HEK293 (cell line): Measurements from ENCODE around the gene ZNF836.
A peak's percentile ranks its signal among the peaks of the same experiment; 100 is the strongest.

Experiments used
- GLIS2 ChIP-seq: fragments of 450-650 bp; formaldehyde crosslinking; IDR thresholded peaks from 2 replicates; pipeline ENCODE4 v1.5.1; 2016; ENCODE audit warnings: missing biosample characterization, missing genetic modification characterization
- HOXD13 ChIP-seq: sonication (generic); formaldehyde crosslinking; IDR thresholded peaks from 2 replicates; pipeline ENCODE4 v1.8.0; 2022; ENCODE audit warnings: missing genetic modification reagents, borderline replicate concordance
- IKZF3 ChIP-seq: fragments of 450-650 bp; IDR thresholded peaks from 2 replicates; pipeline ENCODE4 v1.5.0; 2018; ENCODE audit warnings: missing biosample characterization, mild to moderate bottlenecking, missing genetic modification characterization, moderate library complexity
- KLF16 ChIP-seq: fragments of 450-650 bp; formaldehyde crosslinking; IDR thresholded peaks from 2 replicates; pipeline ENCODE4 v1.5.1; 2017; ENCODE audit warnings: missing biosample characterization, missing genetic modification characterization
- KLF17 ChIP-seq: fragments of 450-650 bp; formaldehyde crosslinking; IDR thresholded peaks from 2 replicates; pipeline ENCODE4 v1.5.1; 2016; ENCODE audit warnings: missing biosample characterization, missing genetic modification characterization
- KLF7 ChIP-seq: fragments of 450-650 bp; formaldehyde crosslinking; IDR thresholded peaks from 2 replicates; pipeline ENCODE4 v1.5.1; 2016; ENCODE audit warnings: missing biosample characterization, missing genetic modification characterization, borderline replicate concordance
- OVOL3 ChIP-seq: fragments of 450-650 bp; formaldehyde crosslinking; IDR thresholded peaks from 2 replicates; pipeline ENCODE4 v1.5.1; 2016; ENCODE audit warnings: missing biosample characterization, missing genetic modification characterization
- ZBTB17 ChIP-seq: fragments of 450-650 bp; formaldehyde crosslinking; IDR thresholded peaks from 2 replicates; pipeline ENCODE4 v1.5.1; 2016; ENCODE audit warnings: missing biosample characterization, missing genetic modification characterization
- ZBTB20 ChIP-seq: fragments of 450-650 bp; formaldehyde crosslinking; IDR thresholded peaks from 2 replicates; pipeline ENCODE4 v1.5.1; 2016; ENCODE audit warnings: missing biosample characterization, missing genetic modification characterization
- ZFHX2 ChIP-seq: fragments of 450-650 bp; formaldehyde crosslinking; conservative IDR thresholded peaks from 2 replicates; pipeline ENCODE4 v1.5.1; 2016; ENCODE audit warnings: missing biosample characterization, missing genetic modification characterization
- ZFP41 ChIP-seq: fragments of 450-650 bp; formaldehyde crosslinking; IDR thresholded peaks from 2 replicates; pipeline ENCODE4 v1.5.1; 2016; ENCODE audit warnings: missing biosample characterization, missing genetic modification characterization, borderline replicate concordance
- ZNF114 ChIP-seq: fragments of 450-650 bp; formaldehyde crosslinking; IDR thresholded peaks from 2 replicates; pipeline ENCODE4 v1.5.0; 2017; ENCODE audit warnings: missing biosample characterization, missing genetic modification characterization
- ZNF132 ChIP-seq: fragments of 450-650 bp; formaldehyde crosslinking; IDR thresholded peaks from 2 replicates; pipeline ENCODE4 v1.5.1; 2017; ENCODE audit warnings: missing biosample characterization, missing genetic modification characterization, borderline replicate concordance
- ZNF133 ChIP-seq: fragments of 450-650 bp; formaldehyde crosslinking; IDR thresholded peaks from 2 replicates; pipeline ENCODE4 v1.5.1; 2016; ENCODE audit warnings: missing biosample characterization, missing genetic modification characterization
- ZNF140 ChIP-seq: fragments of 450-650 bp; formaldehyde crosslinking; IDR thresholded peaks from 2 replicates; pipeline ENCODE4 v1.5.1; 2016; ENCODE audit warnings: missing biosample characterization, missing genetic modification characterization
- ZNF174 ChIP-seq: fragments of 450-650 bp; formaldehyde crosslinking; IDR thresholded peaks from 2 replicates; pipeline ENCODE4 v1.5.0; 2017; ENCODE audit warnings: missing biosample characterization, mild to moderate bottlenecking, missing genetic modification characterization
- ZNF184 ChIP-seq: fragments of 450-650 bp; IDR thresholded peaks from 2 replicates; pipeline ENCODE4 v1.5.1; 2018; ENCODE audit warnings: missing biosample characterization, mild to moderate bottlenecking, missing genetic modification characterization
- ZNF324 ChIP-seq: fragments of 450-650 bp; formaldehyde crosslinking; IDR thresholded peaks from 2 replicates; pipeline ENCODE4 v1.5.1; 2016; ENCODE audit warnings: missing biosample characterization, missing genetic modification characterization
- ZNF341 ChIP-seq: fragments of 450-650 bp; formaldehyde crosslinking; IDR thresholded peaks from 2 replicates; pipeline ENCODE4; 2016; ENCODE audit warnings: low read depth, missing biosample characterization, missing genetic modification characterization
- ZNF366 ChIP-seq: fragments of 450-650 bp; formaldehyde crosslinking; conservative IDR thresholded peaks from 2 replicates; pipeline ENCODE4 v1.5.1; 2016; ENCODE audit warnings: missing biosample characterization, missing genetic modification characterization
- ZNF394 ChIP-seq: fragments of 450-650 bp; formaldehyde crosslinking; IDR thresholded peaks from 2 replicates; pipeline ENCODE4 v1.5.1; 2016; ENCODE audit warnings: missing biosample characterization, missing genetic modification characterization, mild to moderate bottlenecking, moderate library complexity, borderline replicate concordance
- ZNF629 ChIP-seq: fragments of 450-650 bp; formaldehyde crosslinking; IDR thresholded peaks from 2 replicates; pipeline ENCODE4 v1.5.1; 2017; ENCODE audit warnings: missing biosample characterization, missing genetic modification characterization
- ZNF707 ChIP-seq: fragments of 450-650 bp; formaldehyde crosslinking; IDR thresholded peaks from 2 replicates; pipeline ENCODE4 v1.5.1; 2016; ENCODE audit warnings: missing biosample characterization, missing genetic modification characterization
- ZNF785 ChIP-seq: fragments of 450-650 bp; formaldehyde crosslinking; IDR thresholded peaks from 2 replicates; pipeline ENCODE4 v1.5.1; 2016; ENCODE audit warnings: missing biosample characterization, missing genetic modification characterization
- ZSCAN18 ChIP-seq: fragments of 450-650 bp; formaldehyde crosslinking; IDR thresholded peaks from 2 replicates; pipeline ENCODE4 v1.5.1; 2016; ENCODE audit warnings: missing biosample characterization, missing genetic modification characterization
- ZSCAN5A ChIP-seq: fragments of 450-650 bp; formaldehyde crosslinking; IDR thresholded peaks from 2 replicates; pipeline ENCODE4 v1.5.1; 2016; ENCODE audit warnings: missing biosample characterization, missing genetic modification characterization
- TF ChIP-seq, protein P1 (sequence below): fragments of 450-650 bp; formaldehyde crosslinking; IDR thresholded peaks from 2 replicates; pipeline ENCODE4 v1.5.1; 2016; ENCODE audit warnings: missing biosample characterization, missing genetic modification characterization, low read depth
- TF ChIP-seq, protein P2 (sequence below): fragments of 450-650 bp; formaldehyde crosslinking; IDR thresholded peaks from 2 replicates; pipeline ENCODE4 v1.5.1; 2016; ENCODE audit warnings: missing biosample characterization, missing genetic modification characterization
- TF ChIP-seq, protein P3 (sequence below): fragments of 450-650 bp; formaldehyde crosslinking; IDR thresholded peaks from 2 replicates; pipeline ENCODE4 v1.5.1; 2016; ENCODE audit warnings: missing biosample characterization, missing genetic modification characterization

Gene ZNF836

GRCh38 chr19:52189735-52190486 lies 18.5 kb upstream of the ZNF836 start, which contains the start of gene PPP2R1A (continued):
- no peak for TF ChIP-seq ZNF184
- TF ChIP-seq ZNF174 = no peak
- TF ChIP-seq KLF17 (tag by site-specific recombination) = peak; percentile 45; the same call in 1 of the 2 replicates
- peak; percentile 66 for TF ChIP-seq KLF16 (tag by site-specific recombination)
- peak; percentile 66; the same call in 1 of the 2 replicates for TF ChIP-seq KLF7
- no peak for TF ChIP-seq ZBTB17
- TF ChIP-seq HOXD13 (CRISPR knock-in tag) = 0 out of 2 replicates have a peak, but pooled peaks have one; percentile 53
- peak; percentile 35; the same call in 1 of the 2 replicates for TF ChIP-seq ZSCAN18 (tag by site-specific recombination)
- no peak for TF ChIP-seq ZNF140 (tag by site-specific recombination)
- no peak for TF ChIP-seq ZNF394
- no peak for TF ChIP-seq ZNF132 (tag by site-specific recombination)
- no peak for TF ChIP-seq ZNF114
- peak; percentile 90 for TF ChIP-seq ZNF341
- TF ChIP-seq ZNF366 (tag by site-specific recombination) = peak; percentile 97
- TF ChIP-seq ZNF324 (tag by site-specific recombination) = no peak
- no peak for TF ChIP-seq ZFP41
- no peak for TF ChIP-seq ZNF133 (tag by site-specific recombination)
- TF ChIP-seq, protein P1, sequence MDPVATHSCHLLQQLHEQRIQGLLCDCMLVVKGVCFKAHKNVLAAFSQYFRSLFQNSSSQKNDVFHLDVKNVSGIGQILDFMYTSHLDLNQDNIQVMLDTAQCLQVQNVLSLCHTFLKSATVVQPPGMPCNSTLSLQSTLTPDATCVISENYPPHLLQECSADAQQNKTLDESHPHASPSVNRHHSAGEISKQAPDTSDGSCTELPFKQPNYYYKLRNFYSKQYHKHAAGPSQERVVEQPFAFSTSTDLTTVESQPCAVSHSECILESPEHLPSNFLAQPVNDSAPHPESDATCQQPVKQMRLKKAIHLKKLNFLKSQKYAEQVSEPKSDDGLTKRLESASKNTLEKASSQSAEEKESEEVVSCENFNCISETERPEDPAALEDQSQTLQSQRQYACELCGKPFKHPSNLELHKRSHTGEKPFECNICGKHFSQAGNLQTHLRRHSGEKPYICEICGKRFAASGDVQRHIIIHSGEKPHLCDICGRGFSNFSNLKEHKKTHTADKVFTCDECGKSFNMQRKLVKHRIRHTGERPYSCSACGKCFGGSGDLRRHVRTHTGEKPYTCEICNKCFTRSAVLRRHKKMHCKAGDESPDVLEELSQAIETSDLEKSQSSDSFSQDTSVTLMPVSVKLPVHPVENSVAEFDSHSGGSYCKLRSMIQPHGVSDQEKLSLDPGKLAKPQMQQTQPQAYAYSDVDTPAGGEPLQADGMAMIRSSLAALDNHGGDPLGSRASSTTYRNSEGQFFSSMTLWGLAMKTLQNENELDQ (tag by site-specific recombination) = no peak
- TF ChIP-seq IKZF3 (tag by site-specific recombination) = no peak
- no peak for TF ChIP-seq ZSCAN5A
- TF ChIP-seq, protein P2, sequence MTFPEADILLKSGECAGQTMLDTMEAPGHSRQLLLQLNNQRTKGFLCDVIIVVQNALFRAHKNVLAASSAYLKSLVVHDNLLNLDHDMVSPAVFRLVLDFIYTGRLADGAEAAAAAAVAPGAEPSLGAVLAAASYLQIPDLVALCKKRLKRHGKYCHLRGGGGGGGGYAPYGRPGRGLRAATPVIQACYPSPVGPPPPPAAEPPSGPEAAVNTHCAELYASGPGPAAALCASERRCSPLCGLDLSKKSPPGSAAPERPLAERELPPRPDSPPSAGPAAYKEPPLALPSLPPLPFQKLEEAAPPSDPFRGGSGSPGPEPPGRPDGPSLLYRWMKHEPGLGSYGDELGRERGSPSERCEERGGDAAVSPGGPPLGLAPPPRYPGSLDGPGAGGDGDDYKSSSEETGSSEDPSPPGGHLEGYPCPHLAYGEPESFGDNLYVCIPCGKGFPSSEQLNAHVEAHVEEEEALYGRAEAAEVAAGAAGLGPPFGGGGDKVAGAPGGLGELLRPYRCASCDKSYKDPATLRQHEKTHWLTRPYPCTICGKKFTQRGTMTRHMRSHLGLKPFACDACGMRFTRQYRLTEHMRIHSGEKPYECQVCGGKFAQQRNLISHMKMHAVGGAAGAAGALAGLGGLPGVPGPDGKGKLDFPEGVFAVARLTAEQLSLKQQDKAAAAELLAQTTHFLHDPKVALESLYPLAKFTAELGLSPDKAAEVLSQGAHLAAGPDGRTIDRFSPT = no peak
- TF ChIP-seq, protein P3, sequence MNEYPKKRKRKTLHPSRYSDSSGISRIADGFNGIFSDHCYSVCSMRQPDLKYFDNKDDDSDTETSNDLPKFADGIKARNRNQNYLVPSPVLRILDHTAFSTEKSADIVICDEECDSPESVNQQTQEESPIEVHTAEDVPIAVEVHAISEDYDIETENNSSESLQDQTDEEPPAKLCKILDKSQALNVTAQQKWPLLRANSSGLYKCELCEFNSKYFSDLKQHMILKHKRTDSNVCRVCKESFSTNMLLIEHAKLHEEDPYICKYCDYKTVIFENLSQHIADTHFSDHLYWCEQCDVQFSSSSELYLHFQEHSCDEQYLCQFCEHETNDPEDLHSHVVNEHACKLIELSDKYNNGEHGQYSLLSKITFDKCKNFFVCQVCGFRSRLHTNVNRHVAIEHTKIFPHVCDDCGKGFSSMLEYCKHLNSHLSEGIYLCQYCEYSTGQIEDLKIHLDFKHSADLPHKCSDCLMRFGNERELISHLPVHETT = 0 out of 2 replicates have a peak, but pooled peaks have one; percentile 16
- TF ChIP-seq GLIS2 (tag by site-specific recombination) = peak; percentile 93
- peak; percentile 60; the same call in 1 of the 2 replicates for TF ChIP-seq ZNF785 (tag by site-specific recombination)
- peak; percentile 89 for TF ChIP-seq ZBTB20 (tag by site-specific recombination)
- TF ChIP-seq OVOL3 (tag by site-specific recombination) = no peak
- no peak for TF ChIP-seq ZNF707 (tag by site-specific recombination)
- TF ChIP-seq ZFHX2 = peak; percentile 27; the same call in 1 of the 2 replicates
- TF ChIP-seq ZNF629 (tag by site-specific recombination) = peak; percentile 16; the same call in 1 of the 2 replicates
